NAMALWA (cell line): ENCODE results near the gene NAMPT.

Experiments
- DNase-seq: peaks from one replicate; pipeline ENCODE4 v3.0.0-alpha.2; 2015; ENCODE audit warnings: low spot score

The NAMPT gene

DNA sequence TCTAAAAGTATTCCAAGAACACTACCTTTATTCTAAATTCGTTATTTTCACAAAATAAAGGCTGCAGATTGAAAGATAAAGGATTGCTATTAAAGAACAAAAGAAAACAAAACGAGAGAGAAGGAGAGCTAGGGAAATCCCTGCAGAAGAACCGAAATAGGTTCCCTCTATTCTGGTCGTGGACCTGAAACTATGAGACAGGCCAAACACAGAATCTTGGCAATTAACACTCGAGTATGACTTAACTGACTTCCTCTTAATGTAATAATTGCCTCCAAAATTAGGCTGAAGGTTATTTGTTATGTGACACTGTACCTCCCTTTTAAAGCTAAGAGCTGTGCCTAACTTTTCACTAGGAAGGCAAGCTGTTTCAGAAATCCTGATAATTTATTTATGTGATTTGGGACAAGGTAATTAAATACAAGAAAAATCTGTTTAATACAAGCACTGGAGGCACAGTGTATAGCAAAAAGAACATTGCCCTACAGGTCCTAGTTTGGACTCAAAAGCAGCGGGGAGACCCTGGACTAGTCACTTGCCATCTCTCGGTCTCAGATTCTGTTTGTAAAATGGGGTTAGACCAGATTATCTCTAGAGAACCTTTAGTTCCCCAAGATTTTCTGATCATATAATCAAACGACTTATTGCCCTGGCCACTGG, 11.6 kb downstream of the NAMPT start:
- DNase-seq = no peak

DNA sequence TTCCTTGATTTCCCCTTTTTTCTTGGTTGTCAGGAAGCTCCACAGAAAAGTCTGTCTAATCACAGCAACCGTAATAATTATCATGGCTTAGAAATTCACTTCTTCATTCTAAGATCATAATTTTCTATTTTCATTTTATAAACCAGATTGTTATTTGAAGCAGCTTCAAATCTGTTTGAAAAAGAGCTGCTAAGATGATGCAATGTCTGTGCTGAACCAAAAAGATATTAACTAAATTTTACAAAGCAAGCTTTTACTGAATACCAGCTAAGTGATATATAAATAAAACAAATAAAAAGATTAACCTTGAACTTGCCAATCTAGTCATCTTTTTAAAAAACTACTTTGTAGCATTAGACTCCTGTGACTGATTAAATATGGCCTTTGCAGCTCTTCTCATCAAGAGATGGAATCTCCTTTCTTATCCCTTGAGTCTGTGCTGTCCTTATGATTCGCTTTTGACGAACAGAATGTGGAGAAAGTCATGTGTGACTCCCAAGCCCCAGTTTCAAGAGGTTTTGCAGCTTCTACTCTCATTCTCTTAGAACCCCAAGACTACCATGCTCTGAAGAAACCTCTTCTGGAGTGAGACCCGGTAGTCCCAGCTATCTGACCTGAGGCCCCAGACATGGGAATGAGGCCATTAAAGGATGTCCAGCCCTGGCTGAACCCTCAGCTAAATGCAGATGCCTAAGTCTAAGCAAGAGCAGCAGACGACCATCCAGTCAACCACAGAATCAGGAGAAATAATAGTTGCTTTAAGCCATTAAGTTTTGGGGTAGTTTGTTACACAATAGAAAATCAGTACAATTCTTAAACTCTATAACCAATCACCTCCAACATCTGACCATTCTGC, 14.4 kb downstream of the NAMPT start:
- DNase-seq = no peak

DNA sequence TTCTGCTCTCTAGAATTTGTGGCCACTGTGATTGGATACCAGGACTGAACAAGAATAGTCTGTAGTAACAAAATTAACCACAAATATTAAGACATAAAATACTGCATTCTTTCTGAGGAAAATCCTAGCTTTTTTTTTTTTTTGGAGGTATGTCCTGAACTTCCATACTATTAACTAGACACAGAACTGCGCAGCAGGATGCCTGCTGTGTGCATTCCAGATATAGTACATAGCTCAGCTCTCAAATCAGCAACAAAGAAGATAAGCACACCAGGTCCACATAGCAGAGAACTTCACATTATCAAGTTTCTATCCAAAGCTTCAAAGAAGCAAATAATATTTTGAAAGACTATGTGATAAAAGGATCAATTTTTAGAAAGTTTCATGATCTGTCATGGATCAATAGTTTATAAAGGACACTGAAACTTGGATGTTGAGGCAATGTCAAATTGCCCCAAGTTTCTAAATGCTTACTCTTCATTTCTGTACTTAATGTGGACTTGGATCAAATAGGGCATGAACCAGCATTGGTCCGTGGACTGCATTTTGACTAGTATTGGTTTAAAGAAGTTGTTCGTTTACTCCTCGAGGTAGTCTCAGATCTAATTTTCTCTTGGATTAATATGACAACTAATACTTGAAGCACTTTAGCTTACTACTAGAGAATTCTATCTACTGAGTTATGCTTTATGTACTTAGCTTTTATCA, 15.4 kb downstream of the NAMPT start:
- no peak for DNase-seq

DNA sequence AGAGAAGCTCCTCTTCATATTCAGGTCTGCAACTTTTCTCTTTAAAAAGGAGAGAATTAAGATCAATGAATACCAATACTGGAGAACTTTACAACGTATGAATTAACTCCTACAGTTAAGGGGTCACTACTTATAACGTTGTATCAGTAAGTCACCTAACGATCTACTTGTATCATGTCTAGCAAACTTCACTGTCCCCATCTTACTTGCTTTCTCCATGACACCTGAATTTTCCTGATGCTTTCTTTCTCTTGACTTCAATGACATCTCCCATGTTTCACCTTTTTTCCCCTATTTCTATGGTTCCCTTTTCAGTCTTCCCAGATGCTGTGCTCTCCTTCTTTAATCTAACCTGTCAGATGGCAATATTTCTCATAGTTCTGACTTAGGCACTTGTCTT, 19.6 kb downstream of the NAMPT start:
- no peak for DNase-seq

DNA sequence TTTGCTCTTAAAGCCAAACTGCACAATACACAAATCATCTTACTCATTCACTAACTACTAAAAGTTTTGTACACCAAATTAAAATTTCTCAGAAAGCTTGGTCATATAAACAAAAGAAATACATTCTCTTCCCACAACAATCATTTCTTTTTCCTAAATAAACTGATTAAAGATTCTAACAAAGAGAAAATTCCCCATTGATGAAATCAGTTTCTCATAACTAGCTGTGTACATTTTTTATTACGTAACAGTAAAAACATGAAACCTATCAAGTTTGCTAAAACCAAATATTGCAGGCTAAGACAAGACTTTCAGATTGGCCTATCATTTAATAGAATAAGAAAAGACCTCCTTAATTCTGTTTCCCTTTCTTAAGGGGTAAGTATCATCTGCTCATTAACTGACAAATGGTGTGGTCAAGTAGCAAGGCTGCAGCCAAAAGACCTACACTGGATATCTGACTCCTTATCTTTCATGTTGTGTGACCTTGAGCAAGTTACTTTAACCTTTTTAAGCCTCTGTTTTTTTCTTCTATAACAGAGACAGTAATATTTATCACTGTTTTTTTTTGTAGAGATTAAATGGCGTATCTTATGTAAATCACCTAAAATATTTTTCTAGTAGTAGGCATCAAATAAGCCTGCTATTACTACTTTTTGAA, 22.4 kb downstream of the NAMPT start:
- DNase-seq = no peak

DNA sequence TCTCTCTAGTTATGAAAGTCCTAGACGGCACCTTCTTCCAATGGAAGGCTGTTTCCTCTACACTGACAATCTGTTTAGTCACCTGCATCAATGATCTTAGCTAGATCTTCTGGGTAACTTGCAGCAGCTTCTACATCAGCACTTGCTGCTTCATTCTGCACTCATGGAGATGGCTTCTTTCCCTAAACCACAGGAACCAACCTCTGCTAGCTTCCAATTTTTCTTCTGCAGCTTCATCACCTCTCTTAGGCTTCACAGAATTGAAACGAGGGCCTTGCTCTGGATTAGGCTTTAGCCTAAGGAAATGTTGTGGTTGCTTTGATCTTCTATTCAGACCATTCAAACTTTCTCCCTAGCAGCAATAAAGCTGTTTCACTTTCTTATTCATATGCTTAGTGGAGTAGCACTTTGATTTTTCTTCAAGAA, 24.6 kb downstream of the NAMPT start:
- no peak for DNase-seq

DNA sequence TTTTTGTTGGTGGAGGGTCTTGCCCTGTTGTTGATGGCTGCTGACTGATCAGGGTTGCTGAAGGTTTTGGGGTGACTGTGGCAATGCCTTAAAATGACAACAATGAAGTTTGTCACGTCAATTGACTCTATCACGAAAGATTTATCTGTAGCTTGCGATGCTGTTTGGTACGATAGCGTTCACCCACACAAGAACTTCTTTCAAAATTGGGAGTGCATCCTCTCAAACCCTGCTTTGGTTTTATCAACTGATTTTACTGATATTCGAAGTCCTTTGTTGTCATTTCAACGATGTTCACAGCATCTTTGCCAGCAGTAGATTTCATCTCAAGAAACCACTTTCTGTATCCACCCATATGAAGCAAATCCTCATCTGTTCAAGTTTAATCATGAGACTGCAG, 26.0 kb downstream of the NAMPT start:
- no peak for DNase-seq

DNA sequence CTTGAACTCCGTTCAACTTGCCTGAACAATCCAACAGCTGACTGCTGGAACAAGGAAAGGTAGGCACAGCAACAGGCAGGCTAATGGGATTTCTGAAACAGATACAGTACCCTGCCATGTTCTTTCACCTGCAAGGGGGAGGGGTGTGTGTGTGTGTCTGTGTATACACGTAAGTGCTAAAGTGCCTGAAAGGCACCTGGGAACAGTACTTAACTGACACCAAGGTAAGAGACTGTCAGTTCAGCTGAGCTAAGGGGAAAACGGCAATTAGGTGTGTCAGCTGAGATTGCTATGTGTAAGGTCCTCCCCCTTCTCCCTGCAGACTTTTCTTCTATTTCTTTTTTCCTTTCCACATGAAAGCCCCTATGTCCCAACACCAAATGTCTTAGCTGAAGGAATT, 27.0 kb downstream of the NAMPT start:
- no peak for DNase-seq

- no peak for DNase-seq
These were observed 28.6 kb downstream of the NAMPT start for GRCh38 chr7:106256144-106256543.

- DNase-seq = no peak
These were observed 29.5 kb downstream of the NAMPT start for GRCh38 chr7:106255246-106255645.

GRCh38 chr7:106254525-106255116, 30.2 kb downstream of the NAMPT start:
- DNase-seq = no peak

- no peak for DNase-seq
These were observed 32.2 kb downstream of the NAMPT start for GRCh38 chr7:106252568-106252967.

- no peak for DNase-seq
These were observed 35.3 kb downstream of the NAMPT start for GRCh38 chr7:106249488-106249887.

GRCh38 chr7:106248600-106248999, 36.2 kb downstream of the NAMPT start:
- no peak for DNase-seq

DNA sequence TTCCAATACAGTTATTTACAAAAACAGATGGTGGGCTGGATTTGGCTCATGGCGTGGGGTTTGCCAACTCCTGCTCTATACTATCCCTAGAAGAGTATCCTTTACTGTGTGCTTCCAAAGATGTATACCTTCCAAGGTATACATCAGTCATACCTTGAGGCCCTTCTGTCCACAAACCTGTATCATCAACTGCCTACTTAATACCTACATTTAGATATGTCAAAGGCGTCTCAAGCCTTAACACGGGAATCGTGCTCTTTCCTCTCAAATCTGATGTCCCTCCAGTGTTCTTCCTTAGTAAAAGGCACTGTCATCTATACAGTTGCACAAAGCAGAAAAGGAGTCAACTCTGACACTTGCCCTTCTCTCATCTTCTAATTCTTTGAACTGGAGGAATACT, 36.9 kb downstream of the NAMPT start:
- no peak for DNase-seq

DNA sequence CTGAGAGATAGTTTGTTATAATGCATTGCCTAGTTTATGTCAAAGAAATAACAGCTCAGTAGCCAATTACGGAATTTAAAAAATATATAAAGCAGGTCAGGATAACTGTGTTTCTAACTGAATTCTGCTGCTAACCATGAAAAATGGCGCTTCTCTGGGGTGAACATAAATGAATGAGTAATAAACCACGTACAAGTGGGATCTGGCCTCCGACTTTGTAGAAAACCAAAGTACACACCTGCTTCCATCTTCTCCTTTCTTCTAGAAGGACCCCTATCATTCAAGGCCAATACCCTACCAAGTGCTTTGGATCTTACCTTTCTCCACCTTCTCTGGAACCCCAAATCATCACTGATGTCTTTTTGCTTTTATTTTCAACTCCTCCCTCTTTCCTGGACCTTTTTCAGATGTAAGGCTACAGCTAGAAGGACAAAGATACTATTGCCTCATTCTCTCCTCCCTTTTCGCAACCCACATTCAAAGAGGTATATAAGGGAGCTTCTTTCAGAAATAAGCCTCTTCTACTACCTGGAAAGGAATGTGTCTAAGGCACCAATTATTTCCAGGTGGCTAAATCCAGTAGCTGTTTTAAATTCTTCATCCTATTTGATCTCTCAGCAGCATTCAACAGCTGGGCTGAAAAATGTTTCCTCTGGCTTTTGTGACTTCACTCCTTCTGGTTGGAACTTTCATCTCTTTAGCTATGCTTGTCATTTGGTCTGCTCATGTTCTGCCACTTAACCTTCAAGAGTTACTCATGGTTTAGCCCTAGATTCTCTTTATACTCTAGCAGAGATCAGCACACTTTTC, 37.7 kb downstream of the NAMPT start:
- DNase-seq = no peak

DNA sequence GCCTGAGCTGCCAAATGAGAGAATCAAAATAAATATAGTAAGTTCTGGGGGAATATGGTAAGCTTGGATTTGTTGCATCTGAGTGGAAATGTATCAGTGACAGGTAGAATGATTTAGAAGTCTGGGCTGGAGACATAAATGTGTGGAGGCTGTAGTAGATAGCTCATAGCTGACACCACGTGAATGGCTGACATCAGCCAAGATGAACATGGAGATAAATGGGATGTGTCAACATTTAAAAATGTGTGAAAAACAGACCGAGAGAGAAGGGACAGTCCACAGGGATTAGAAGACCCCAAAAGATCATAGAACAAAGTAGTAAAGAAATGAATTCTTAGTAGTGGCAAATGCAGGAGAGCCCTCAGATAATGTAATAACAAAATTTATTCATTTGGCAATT, 40.9 kb downstream of the NAMPT start:
- no peak for DNase-seq

- DNase-seq = no peak
These were observed 45.4 kb downstream of the NAMPT start for GRCh38 chr7:106239406-106239805.

DNA sequence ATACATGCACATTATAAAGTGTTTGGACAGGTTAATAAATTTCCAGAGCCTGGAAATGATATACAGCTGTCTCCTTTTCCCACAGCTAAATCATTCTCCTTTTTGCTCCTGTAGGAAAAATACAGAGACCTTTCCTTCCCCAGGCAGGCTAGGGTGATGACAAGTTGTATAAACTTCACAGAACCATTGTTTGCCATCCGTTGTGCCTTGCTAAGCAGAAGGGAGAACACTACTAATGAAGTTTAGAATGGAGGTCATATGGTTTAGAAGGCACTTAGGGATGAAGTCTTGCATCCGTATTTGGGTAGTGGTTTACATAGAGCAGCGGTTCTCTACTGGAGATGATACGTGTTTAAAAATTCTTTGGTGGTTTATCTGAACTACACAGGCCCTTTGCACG, 46.0 kb downstream of the NAMPT start:
- no peak for DNase-seq

- no peak for DNase-seq
These were observed 48.7 kb downstream of the NAMPT start for GRCh38 chr7:106236065-106236464.

DNA sequence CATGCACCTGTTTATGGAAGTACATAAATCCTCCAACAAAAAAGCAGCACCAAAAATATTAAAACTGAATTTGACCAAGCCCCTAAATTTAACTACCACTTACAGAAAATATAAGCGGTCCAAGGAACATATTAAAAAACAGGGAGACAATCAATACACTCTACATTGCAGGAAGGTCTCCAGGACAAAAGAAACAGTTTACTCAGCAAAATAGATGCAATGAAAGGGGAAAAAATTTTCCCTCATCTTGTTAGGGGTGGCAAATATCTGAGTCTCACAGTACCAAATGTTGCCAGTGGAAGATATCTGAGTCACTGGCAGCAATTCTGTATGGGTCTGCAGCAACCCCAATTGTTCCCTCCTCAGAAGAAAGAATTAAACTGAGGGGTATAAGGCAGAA, 50.4 kb downstream of the NAMPT start:
- DNase-seq = no peak
